ENCODE data around the gene ABAT.

DNA sequence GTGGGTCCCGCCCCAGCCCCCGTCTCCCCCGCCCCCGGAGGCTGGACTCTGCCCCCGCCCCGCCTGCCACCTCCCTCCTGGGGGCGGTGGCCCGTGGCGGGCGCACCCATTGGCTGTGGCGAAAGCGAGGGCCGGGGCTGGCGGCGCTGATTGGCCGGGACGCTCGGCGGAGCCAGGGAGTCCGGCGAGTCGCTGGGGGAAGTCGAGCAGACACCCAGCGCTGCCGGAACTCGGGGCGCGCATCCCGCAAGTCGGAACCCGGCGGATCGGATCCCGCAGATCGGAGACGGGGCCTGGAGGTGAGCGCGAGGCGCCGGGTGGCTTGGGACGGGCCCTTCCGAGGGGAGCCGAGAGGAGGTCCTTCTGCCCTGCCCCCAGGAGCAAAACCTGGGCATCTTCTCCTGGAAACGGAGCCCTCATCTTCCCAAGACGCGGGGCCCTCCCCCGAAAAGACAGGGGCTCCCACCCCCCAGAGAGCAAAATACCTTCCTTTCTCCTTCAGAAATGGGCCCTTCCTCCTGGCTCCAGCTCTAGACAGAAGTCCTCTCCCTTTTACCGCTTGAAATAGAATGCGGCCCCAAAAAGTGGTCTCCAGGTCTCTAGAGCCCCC lies at the start of gene ABAT:
- TF ChIP-seq, protein P1, sequence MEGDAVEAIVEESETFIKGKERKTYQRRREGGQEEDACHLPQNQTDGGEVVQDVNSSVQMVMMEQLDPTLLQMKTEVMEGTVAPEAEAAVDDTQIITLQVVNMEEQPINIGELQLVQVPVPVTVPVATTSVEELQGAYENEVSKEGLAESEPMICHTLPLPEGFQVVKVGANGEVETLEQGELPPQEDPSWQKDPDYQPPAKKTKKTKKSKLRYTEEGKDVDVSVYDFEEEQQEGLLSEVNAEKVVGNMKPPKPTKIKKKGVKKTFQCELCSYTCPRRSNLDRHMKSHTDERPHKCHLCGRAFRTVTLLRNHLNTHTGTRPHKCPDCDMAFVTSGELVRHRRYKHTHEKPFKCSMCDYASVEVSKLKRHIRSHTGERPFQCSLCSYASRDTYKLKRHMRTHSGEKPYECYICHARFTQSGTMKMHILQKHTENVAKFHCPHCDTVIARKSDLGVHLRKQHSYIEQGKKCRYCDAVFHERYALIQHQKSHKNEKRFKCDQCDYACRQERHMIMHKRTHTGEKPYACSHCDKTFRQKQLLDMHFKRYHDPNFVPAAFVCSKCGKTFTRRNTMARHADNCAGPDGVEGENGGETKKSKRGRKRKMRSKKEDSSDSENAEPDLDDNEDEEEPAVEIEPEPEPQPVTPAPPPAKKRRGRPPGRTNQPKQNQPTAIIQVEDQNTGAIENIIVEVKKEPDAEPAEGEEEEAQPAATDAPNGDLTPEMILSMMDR (IDR thresholded peaks at IDR 0.05), result no peak
- TF ChIP-seq POLR2A (IDR thresholded peaks at IDR 0.05), result peak; percentile 86

All from right lobe of liver (tissue), 4 donors.